ENCODE data around the gene CGB3.

Gene CGB3

GRCh38 chr19:48997972-48998371 is 26.2 kb downstream of the CGB3 start:
- no peak for TF ChIP-seq FOXP2 (optimal IDR thresholded peaks at IDR 0.05; ENCODE audit: borderline replicate concordance, extremely low read depth, extremely low read length, insufficient read depth)
- TF ChIP-seq REST (IDR thresholded peaks at IDR 0.05; ENCODE audit: insufficient read depth in 1 of 2, low read depth in 2 of 2, low read length in 2 of 2) = no peak
- TF ChIP-seq TAF1 (IDR thresholded peaks at IDR 0.05; ENCODE audit: borderline replicate concordance, insufficient read depth, low read length) = no peak

DNA sequence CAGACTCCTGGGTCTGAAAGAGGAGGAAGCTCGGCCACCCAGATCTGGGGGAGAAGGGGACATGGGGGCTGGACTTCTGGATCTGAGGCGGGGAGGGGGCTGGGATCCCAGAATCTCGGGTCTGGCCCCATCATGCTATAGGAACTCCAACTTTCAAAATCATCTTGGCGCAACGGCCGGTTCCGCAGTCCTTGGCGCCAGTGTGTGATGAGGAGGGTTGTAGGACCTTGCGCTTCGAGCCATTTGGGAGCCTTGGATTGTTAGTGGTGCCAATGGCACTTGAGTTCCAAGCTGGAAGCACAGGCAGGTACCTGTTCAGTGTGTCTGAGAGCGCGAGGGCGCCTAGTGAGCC is 30.1 kb downstream of the CGB3 start:
- TF ChIP-seq SIN3A (IDR thresholded peaks at IDR 0.05; ENCODE audit: borderline replicate concordance, insufficient read depth, low read length) (no peak), TAF1 (IDR thresholded peaks at IDR 0.05; ENCODE audit: borderline replicate concordance, insufficient read depth, low read length) (no peak), FOXP2 (optimal IDR thresholded peaks at IDR 0.05; ENCODE audit: borderline replicate concordance, extremely low read depth, extremely low read length, insufficient read depth) (no peak), POLR2AphosphoS5 (IDR thresholded peaks at IDR 0.05; ENCODE audit: low read depth, low read length) (no peak), REST (IDR thresholded peaks at IDR 0.05; ENCODE audit: insufficient read depth in 1 of 2, low read depth in 2 of 2, low read length in 2 of 2) (no peak)

- TF ChIP-seq REST (IDR thresholded peaks at IDR 0.05; ENCODE audit: insufficient read depth in 1 of 2, low read depth in 2 of 2, low read length in 2 of 2) (no peak), TAF1 (IDR thresholded peaks at IDR 0.05; ENCODE audit: borderline replicate concordance, insufficient read depth, low read length) (peak; percentile 96), SIN3A (IDR thresholded peaks at IDR 0.05; ENCODE audit: borderline replicate concordance, insufficient read depth, low read length) (peak; percentile 87), FOXP2 (optimal IDR thresholded peaks at IDR 0.05; ENCODE audit: borderline replicate concordance, extremely low read depth, extremely low read length, insufficient read depth) (peak; percentile 19), POLR2AphosphoS5 (IDR thresholded peaks at IDR 0.05; ENCODE audit: low read depth, low read length) (peak; percentile 85)
Measured at GRCh38 chr19:48993175-48994034, 30.7 kb downstream of the CGB3 start, which contains the start of the genes GYS1 and RUVBL2. Gene GYS1, minus strand, starts transcription at chr19:48993309. Its CDS starts 197 bp downstream, at chr19:48993112. Gene RUVBL2, plus strand, starts transcription at chr19:48993887. Its CDS starts 25 bp downstream, at chr19:48993912.

DNA sequence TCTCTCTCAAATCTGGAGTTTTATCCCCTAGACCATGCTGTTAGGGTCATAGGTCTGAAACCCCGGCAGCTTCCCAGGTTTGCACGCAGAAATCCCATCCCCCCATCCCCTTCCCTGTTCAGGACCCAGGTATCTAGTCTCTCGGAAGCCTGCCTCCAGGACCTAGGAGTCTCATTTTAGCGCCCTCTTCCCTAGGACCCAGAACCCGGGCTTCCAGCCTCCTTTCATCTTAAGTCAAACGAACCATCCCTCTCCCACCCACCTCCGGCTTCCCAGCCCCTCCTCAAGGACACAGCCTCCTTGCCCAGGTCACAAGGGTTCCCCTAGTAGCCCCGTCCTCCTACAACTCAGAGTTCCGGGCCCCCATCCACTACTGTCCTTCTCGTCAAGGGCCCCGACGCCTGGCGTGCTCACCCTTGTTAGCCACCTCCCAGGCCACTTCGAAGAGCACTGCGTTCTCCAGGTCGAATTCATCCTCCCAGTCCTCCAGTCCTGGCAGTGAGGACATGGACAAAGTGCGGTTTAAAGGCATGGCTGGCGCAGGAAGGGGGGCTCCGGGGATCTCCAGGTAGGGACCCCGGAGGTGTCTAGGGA is 31.5 kb downstream of the CGB3 start:
- no peak; the same call in 1 of the 2 replicates for TF ChIP-seq POLR2AphosphoS5 (IDR thresholded peaks at IDR 0.05; ENCODE audit: low read depth, low read length)
- peak; percentile 5; the same call in 1 of the 2 replicates for TF ChIP-seq TAF1 (IDR thresholded peaks at IDR 0.05; ENCODE audit: borderline replicate concordance, insufficient read depth, low read length)

DNA sequence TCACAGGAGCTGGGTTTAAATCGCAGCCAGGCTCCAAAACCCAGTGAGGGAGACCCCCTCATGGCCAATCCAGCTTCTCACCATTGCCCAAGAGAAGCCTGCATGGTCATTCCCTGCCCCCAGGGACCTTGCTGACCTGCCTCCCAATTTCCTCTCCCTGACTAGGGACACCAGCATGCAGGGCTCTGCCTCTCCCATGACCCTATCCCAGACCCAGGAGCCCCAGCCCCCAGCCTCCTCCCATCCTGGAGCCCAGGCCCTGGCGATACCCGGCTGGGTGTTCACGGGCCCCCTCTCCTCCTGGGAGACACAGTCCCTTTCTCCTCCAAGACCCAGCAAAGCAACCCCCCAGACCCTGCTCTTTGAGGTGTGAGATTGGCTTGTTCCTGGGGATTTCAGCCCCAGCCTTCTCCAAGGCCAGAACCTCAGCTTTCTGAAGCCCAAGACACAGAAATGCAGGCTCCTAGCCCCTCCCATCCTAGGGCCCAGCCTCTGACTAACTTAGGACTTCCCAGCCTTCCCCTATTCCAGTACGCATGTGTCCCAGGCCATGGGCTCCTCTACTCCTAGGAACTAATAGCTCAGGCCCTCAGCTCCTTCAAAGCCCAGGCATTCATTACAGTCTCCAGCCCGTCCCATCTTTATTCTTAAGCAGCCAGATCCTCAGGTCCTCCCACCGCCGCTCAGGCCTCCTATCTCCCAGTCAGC is 32.1 kb downstream of the CGB3 start:
- TF ChIP-seq POLR2AphosphoS5 (IDR thresholded peaks at IDR 0.05; ENCODE audit: low read depth, low read length) = peak; percentile 70; the same call in 1 of the 2 replicates
- TF ChIP-seq TAF1 (IDR thresholded peaks at IDR 0.05; ENCODE audit: borderline replicate concordance, insufficient read depth, low read length) = peak; percentile 62; the same call in 1 of the 2 replicates
- TF ChIP-seq FOXP2 (optimal IDR thresholded peaks at IDR 0.05; ENCODE audit: borderline replicate concordance, extremely low read depth, extremely low read length, insufficient read depth) = no peak
- TF ChIP-seq REST (IDR thresholded peaks at IDR 0.05; ENCODE audit: insufficient read depth in 1 of 2, low read depth in 2 of 2, low read length in 2 of 2) = 0 out of 4 replicates have a peak, but pooled peaks of 1 of the 2 experiments have one; percentile 21
- no peak for TF ChIP-seq SIN3A (IDR thresholded peaks at IDR 0.05; ENCODE audit: borderline replicate concordance, insufficient read depth, low read length)

All from PFSK-1 (cell line).